Measurements from ENCODE around the gene SHISAL1.

DNA sequence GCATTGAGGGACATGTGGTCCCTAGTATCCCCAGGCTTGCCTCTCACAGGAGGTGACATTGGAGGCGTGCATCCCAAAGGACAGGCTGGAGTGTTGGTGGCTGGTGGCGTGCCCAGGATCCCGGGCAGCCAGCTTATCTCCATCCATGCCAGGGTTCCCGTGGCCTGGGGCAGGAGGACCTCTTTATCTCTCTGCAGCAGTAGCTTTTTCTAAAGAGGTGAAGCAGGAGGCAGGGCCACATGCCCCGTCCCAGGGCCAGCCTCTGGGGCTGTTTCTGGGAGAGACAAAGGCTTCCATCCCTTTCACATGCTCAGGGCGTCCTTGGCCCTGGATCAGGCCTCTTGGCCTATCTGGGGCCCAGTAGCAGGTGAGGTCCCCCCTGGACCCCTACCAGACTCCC lies 112.3 kb downstream of the SHISAL1 start:
- TF ChIP-seq POLR2A (IDR thresholded peaks at IDR 0.05; ENCODE audit: low read depth) (no peak), EP300 (IDR thresholded peaks at IDR 0.05) (no peak)
